NCI-H2081 (cell line): ENCODE data around the gene GDF7.
"Not testable (repeated sequence)": the region's sequence is repeated elsewhere in the genome, so short reads cannot be mapped to it uniquely, and the experiment has no call there.

Source experiments
- DNase-seq, 2 experiments: peaks; one replicate each; lab custom pipeline; 2025; lab: John Stamatoyannopoulos, UW

Gene GDF7

DNA sequence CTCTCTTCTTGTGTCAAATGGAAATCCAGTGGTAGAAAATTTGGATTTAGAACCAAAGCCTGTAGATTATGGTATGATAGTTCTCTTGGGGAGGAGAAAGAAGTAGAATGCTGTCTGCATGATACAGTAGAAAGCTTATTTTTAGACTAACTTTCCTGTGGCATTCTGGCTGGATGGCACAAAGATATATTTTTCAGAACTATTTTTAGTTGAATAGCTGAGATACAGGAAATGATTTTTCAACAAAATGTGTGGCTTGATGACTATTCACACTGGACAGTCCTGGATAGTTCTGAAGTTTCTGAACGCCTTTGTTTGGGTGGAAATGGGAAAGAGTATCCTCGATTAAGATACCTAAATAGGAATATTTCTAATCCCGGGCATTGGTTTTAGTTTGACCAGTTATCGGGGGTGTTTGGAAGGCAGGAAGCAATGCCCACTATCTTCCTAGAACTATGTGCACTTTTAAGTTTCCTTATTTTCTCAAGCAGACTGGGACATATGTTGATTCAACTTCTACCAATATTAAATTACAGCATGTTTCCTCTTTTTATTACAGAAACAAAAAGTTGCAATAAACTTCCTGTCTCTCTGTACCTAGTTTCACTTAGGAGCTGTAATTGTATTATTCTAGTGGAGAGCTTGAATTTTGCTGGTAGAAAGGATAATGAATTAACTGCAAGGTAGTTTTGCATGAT is 32.1 kb downstream of the GDF7 start:
- DNase-seq: no peak

DNA sequence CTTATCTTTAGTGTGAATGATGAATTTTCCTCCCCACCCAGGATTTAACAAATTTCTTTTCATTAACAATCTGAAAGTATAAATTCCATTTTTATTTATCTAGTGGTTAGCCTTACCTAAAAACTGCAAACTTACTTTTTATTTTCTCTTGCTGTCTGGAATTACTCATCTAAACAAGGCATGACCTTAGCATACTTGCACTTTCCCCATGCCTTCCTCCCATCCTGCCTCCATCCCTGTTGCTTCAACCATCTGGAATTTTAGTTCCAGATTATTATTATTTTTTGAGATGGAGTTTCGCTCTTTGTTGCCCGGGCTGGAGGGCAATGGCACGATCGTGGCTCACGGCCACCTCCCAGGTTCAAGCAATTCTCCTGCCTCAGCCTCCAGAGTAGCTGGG is 35.6 kb downstream of the GDF7 start:
- no peak for DNase-seq

DNA sequence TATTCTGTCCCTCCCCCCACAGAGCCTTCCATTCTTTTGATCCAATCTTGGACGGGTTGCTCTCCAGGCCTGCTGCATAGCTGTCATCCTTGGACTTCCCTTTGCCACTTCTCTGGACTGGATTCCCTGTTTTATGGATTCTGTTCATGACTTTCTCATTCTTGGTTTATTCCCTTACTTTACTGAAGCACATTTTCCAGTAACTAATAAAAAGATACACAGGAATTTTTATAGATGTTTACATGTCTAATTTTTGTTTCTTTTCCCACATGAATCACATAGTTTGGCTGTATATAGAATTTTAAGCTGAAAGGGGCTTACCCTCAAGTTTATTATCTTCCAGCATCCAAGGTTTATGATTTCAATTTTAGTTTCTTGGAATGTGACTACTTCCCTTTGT is 37.9 kb downstream of the GDF7 start:
- no peak for DNase-seq

DNA sequence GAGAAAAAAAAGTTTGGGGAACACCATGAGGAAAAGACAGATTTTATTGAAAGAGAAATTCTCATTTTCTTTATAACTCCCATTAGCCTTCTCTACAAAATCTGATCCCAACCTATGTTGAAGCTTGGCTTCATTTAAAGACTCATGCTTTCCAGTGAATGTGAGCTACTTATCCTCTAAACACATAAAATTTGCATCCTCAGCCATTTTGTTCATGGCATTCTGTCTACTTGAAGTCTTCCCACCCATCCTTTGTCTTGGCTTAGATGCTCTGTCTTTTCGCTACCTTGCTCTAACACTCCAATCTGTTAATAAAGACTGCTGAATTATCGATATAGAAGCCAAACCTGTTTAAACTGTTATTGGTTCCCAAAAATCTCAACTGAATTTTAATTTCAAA is 39.3 kb downstream of the GDF7 start:
- DNase-seq: no peak

DNA sequence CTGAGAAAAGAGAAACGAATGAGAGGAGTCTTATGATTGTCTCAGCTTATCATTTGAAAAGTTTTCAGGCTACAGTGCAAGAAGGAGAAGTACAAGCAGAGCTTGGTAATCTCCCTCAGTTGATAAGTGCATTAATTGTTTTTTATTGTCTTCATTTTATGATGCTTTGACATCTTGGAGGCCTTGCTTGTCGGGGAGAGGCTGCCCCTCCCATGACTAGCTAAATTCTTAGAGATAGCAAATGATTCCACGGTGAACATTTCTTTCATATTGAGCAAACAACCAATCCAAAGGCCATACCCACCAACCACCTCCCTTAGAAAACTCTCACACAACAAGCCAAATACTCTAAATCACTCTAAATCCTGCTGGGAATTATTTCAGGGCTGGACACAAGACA is 39.8 kb downstream of the GDF7 start:
- DNase-seq: no peak

DNA sequence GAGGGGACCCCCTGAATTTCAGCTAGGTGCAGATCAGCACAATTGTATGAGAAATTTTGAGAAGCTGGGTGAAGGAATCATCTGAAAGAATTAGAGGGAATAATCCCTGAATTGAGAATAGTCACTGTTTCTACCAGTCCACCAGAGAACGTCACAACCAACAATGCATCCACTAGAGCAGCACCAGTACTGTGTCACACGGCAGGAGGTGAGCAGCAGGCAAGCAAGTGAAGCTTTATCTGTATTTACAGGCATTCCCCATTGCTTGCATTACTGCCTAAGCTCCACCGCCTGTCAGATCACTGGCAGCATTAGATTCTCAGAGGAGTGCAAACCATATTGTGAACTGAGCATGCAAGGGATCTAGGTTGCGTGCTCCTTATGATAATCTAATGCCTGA is 40.7 kb downstream of the GDF7 start:
- DNase-seq: no peak

DNA sequence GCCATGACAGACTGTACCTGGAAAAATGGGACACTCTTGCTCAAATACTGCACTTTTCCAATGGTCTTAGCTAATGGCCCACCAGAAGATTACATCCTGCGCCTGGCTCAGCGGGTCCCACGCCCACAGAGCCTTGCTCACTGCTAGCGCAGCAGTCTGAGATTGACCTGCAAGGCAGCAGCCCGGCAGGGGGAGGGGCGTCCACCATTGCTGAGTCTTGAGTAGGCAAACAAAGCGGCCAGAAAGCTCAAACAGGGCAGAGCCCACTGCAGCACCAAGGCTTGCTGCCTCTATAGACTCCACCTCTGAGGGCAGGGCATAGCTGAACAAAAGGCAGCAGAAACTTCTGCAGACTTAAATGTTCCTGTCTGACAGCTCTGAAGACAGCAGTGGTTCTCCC is 44.7 kb downstream of the GDF7 start:
- not testable (repeated sequence) for DNase-seq

DNA sequence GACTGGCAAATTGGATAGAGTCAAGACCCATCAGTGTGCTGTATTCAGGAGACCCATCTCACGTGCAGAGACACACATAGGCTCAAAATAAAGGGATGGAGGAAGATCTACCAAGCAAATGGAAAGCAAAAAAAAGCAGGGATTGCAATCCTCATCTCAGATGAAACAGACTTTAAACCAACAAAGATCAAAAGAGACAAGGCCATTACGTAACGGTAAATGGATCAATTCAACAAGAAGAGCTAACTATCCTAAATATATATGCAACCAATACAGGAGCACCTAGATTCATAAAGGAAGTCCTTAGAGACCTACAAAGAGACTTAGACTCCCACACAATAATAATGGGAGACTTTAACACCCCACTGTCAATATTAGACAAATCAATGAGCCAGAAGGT is 46.6 kb downstream of the GDF7 start:
- DNase-seq: not testable (repeated sequence)

DNA sequence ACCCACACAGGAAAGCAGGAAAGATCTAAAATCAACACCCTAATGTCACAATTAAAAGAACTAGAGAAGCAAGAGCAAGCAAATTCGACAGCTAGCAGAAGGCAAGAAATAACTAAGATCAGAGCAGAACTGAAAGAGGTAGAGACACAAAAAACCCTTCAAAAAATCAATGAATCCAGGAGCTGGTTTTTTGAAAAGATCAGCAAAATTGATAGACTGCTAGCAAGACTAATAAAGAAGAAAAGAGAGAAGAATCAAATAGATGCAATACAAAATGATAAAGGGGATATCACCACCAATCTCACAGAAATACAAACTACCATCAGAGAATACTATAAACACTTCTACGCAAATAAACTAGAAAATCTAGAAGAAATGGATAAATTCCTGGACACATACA is 47.5 kb downstream of the GDF7 start:
- not testable (repeated sequence) for DNase-seq

DNA sequence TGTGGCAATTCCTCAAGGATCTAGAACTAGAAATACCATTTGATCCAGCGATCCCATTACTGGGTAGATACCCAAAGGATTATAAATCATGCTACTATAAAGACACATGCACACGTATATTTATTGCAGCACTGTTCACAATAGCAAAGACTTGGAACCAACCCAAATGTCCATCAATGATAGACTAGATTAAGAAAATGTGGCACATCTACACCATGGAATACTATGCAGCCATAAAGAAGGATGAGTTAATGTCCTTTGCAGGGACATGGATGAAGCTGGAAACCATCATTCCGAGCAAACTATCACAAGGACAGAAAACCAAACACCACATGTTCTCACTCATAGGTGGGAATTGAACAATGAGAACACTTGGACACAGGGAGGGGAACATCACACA is 49.2 kb downstream of the GDF7 start:
- not testable (repeated sequence) for DNase-seq

DNA sequence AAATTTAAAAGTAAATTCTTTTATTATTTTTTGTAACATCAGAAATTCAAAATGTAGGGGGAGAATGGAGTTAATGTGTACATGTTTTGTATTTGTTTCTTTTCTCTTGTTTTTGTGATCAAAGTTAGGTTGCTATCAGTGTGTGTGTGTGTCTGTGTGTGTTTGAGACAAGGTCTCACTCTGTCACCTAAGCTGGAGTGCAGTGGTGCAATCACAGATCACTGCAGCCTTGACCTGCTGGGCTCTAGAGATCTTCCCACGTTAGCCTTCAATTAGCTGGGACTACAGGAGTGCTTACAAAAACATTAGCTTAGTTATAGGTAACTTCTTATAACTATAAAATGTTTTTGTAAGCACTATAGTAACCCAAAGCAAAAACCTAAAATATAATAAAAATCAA is 50.7 kb downstream of the GDF7 start:
- DNase-seq: no peak

DNA sequence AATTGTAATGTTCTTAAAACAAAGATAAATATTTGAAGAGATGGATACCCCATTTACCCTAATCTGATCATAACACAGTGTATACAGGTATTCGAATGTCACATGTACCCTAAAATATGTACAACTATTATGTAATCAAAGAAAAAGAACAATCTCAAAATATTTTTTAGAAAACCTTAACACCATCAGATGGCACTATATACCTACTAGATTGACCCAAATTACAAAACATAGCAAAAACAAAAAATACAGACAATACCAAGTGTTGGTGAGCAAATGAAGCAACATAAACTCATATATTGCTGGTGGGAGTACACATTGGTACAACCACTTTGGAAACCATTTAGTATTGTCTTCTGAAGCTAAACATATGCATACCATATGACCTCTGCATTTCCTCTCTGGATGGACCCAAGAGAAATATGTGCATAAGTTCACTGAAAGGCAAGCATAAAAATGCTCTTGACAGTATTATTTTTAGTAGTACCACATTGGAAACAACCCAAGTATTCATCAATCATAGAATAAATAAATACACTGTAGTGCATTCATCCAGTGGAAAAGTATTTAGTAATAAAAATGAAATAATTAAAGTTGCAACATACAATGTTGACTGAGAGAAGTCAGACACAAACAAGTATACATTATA is 55.8 kb downstream of the GDF7 start:
- no peak for DNase-seq

DNA sequence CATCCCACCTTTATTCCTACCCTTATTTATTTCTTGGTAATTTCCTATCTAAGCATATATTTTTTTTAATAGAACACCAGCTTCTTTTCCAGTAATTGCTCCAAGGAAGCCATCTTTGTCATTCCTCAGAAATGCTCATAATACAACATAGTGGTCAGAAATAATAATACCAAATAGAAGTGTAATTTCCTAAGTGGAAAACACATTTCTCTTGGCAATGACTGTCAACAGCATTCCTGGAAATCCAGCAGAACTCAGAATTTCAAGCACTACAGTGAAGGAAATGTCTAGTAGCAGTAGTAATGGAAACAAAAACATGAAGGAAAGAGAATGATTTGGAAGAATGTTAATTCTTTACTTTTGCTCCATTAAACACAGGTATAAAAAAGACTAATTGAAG is 56.6 kb downstream of the GDF7 start:
- no peak for DNase-seq

DNA sequence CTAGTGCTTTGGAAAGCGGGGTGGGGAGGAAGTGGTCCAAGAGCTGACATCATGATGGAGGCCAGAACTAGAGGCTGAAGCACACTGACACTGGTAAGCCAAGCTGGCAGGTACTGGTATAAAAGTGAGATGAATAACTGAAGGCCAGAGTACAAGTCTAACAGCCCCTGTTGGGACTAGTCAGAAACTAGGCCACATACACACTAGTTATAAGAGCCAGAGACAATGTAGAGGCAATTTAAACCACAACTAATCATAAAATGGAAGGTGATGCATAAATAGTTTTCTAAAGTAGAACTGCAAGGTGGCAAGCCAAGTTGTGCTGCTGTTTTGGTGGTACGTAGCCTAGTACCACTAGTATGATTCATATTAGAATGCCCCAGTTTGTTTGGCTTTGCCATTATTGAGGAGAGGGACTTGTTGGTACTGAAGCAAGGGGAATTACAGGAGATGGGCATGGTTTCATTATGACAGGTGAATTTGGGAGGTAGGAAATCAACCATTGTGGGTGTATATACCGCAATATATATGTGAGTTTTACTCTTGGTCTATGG is 57.6 kb downstream of the GDF7 start:
- no peak for DNase-seq

DNA sequence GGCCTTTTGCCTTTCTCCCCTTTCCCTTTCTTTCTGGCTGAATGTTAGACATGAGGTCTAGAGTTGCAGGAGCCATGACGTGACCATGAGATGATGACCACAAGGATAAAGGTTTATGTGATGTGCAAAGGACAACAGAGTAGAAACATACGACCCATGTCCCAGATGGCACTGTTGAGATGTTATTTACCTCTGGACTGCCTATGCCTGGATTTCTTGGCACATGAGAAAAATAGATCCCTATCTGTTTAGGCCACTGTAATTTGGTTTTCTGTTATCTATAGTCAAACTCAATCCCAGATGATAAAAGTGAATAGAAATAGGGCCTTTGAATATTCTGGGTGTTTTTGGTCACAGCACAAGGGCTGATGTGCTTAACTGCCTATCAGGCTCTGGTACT is 58.8 kb downstream of the GDF7 start:
- no peak for DNase-seq

DNA sequence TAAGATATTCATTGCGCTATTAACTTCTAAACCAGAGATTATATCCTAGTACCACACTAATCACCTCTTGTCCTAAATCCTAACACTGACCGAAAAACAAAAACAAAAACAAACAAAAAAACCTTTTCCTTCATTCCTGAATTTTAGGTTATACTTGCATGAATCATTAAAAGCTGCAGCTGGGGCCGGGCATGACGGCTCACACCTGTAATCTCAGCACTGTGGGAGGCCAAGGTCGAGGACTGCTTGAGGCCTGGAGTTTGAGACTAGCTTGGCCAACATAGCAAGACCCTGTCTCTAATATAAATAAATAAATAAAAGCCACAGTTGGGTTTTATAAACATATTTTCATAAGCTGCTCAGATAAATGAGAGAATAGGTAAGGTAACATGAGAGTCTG is 60.0 kb downstream of the GDF7 start:
- DNase-seq: no peak

DNA sequence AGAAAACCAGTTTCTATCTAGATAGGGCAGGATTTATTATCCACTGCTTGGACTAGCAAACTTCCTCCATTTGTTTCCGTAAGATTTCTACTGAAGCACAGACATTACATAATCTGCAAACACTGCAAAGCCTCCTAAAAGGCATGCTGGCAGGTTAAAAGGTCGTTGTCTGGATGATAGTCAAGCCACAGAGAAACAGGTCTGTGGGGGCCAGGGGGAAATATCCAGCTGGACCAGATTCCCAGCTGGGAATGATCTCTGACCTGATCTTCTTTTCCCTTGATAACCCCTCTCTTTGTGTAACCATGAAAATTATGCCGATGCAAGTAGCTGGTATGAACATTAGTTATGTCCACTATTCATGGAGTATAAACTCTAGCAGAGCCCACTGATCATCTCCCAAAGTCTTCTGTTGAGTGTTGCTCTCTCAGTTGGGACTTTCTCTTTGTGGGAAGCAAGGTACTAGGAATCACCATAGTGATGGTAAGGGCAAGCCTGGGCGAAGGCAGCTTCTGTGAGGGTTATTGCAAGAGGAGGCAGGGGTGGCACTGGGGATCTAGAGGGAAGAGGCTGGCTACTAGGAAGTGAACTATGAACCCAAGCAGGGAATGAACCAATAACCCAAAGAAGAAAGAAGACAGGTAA is 61.3 kb downstream of the GDF7 start:
- no peak for DNase-seq
